Umbilical cord (tissue), 2 donors: Measurements from ENCODE around the gene STOX2. TPM values are rescaled to one million over a fixed set of nuclear protein-coding genes. Genes with fewer than 3 reads are reported as not detected.
A peak's percentile ranks its signal among the peaks of the same experiment; 100 is the strongest.
"Not testable (repeated sequence)": the region's sequence is repeated elsewhere in the genome, so short reads cannot be mapped to it uniquely, and the experiment has no call there.

ENCODE experiments used
- DNase-seq: peaks from one replicate; pipeline ENCODE4 v3.0.0-alpha.2; 2015; ENCODE audit warnings: low spot score
- total RNA-seq: library from RNA; depleted of rRNA; stranded (reverse); fragments of >200 nt; gene quantifications from one replicate; pipeline ENCODE4 v1.2.3, GENCODE V29; 2014; ENCODE audit warnings: low replicate concordance; ENCODE audit not compliant: insufficient read depth

The STOX2 gene
- total RNA-seq, 1 donor from 2014 or later = 17.6 TPM

GRCh38 chr4:183935355-183936005 is 30.4 kb downstream of the STOX2 start:
- no peak for DNase-seq

- no peak for DNase-seq
These were observed 30.9 kb downstream of the STOX2 start for GRCh38 chr4:183936047-183936446.

GRCh38 chr4:183936574-183937345 is 31.7 kb downstream of the STOX2 start:
- no peak for DNase-seq

- DNase-seq = peak; percentile 7
These were observed 35.8 kb downstream of the STOX2 start for GRCh38 chr4:183940864-183941263.

GRCh38 chr4:183941964-183942363 is 36.9 kb downstream of the STOX2 start:
- no peak for DNase-seq

- DNase-seq = no peak
These were observed 40.6 kb downstream of the STOX2 start for GRCh38 chr4:183945741-183946140.

- DNase-seq = no peak
These were observed 45.4 kb downstream of the STOX2 start for GRCh38 chr4:183950536-183950935.

- not testable (repeated sequence) for DNase-seq
These were observed 47.5 kb downstream of the STOX2 start for GRCh38 chr4:183952652-183953051.

GRCh38 chr4:183959319-183960045 is 54.4 kb downstream of the STOX2 start:
- no peak for DNase-seq

GRCh38 chr4:183960046-183960420 is 54.9 kb downstream of the STOX2 start:
- peak; percentile 82 for DNase-seq

GRCh38 chr4:183960962-183961541 is 55.9 kb downstream of the STOX2 start:
- peak; percentile 13 for DNase-seq

- no peak for DNase-seq
These were observed 56.7 kb downstream of the STOX2 start for GRCh38 chr4:183961795-183962194.

GRCh38 chr4:183962419-183962818 is 57.3 kb downstream of the STOX2 start:
- no peak for DNase-seq

GRCh38 chr4:183966371-183966770 is 61.3 kb downstream of the STOX2 start:
- no peak for DNase-seq

GRCh38 chr4:183967266-183967665 is 62.2 kb downstream of the STOX2 start:
- no peak for DNase-seq

GRCh38 chr4:183968502-183968901 is 63.4 kb downstream of the STOX2 start:
- DNase-seq = no peak

- DNase-seq = no peak
These were observed 63.8 kb downstream of the STOX2 start for GRCh38 chr4:183968931-183969330.

GRCh38 chr4:183969596-183969995 is 64.5 kb downstream of the STOX2 start:
- DNase-seq = no peak

GRCh38 chr4:183971929-183972490 is 66.9 kb downstream of the STOX2 start:
- no peak for DNase-seq

- DNase-seq = no peak
These were observed 72.6 kb downstream of the STOX2 start for GRCh38 chr4:183977707-183978106.

GRCh38 chr4:183984566-183984965 is 79.5 kb downstream of the STOX2 start:
- DNase-seq = no peak

GRCh38 chr4:183985786-183986185 is 80.7 kb downstream of the STOX2 start:
- peak; percentile 74 for DNase-seq
